HG03571 (cell line): Measurements from ENCODE around the gene PCGF3.

Source experiments
- ATAC-seq: cut with Tn5 transposase; IDR thresholded peaks from one replicate; pipeline ENCODE4 v1.9.1; 2021; ENCODE audit not compliant: unreplicated experiment

Gene PCGF3, protein sequence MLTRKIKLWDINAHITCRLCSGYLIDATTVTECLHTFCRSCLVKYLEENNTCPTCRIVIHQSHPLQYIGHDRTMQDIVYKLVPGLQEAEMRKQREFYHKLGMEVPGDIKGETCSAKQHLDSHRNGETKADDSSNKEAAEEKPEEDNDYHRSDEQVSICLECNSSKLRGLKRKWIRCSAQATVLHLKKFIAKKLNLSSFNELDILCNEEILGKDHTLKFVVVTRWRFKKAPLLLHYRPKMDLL

DNA sequence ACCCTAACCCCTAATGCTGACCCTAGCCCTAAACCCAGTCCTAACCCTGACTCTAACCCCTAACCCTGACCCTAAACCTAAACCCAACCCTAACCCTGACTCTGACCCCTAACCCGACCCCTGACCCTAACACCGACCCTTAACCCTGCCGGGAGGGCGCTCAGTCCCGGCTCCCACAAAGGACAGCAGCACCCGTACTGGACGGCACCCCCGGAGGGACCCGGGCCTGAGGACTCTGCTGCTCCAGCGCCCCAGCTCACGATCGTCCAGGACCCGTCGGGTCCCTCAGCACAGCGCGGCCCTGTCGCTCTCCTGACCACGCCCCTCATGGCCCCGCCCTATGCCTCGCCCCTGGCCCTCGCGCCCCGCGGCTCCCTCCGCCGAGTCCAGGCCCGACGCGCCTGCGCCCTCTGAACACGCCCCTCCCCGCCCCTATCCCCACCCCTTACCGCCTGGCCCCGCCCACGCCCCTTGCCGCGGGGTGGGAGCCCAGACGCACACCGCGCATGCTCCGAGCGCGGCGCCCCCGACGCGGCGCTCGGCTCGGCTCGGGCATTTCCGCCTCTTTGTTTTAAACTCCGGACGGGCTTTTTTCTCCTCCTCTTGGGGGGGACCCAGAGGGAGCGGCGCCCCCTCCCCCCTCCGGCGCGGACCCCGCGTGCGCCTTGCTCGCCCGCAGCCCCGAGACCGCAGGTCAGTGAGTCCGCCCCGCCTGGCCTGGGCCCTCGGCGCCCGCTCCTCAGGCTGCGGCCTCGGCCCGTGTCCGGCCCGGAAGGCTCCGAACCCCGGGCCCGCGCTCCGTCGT is at the start of gene PCGF3:
Gene PCGF3, plus strand, starts transcription at position 555 of the 805 bp plus-strand sequence. CDS start 27,849 bp downstream, outside the sequence.
- peak; percentile 82 for ATAC-seq

DNA sequence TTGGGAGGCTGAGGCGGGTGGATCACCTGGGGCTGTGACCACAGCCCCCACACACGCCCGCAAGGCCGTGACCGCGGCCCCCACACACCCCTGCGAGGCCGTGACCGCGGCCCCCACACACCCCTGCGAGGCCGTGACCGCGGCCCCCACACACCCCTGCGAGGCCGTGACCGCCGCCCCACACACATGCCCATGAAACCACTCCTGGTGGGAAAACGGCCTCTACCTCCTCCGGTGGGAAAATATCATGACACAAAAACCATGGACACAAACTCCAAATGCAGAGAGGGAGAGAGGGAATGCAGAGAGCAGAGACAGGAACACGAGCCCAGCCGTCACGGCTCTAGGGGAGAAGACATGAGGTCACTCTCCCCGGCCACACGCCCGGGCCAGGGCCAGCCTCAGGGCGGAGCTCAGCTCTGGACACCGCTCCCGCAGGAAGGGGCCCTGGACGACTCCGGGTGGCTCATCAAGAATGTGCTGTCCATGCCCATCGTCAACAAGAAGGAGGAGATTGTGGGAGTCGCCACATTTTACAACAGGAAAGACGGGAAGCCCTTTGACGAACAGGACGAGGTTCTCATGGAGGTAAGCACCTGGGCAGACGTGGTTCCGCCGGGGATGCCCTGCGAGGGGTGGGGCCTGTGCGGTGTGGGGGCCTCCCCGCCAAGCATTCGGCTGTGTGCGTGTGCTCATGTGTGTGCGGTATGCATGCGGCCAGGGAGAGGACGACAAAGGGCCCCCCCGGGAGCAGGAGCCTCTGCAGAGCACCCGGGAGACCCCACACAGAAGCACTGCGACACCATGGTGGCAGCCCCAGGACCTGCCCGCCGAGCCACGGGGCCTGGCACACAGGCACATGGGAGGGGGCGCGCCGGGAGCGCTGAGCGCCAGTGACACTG is 48.9 kb upstream of the PCGF3 start:
- no peak for ATAC-seq

DNA sequence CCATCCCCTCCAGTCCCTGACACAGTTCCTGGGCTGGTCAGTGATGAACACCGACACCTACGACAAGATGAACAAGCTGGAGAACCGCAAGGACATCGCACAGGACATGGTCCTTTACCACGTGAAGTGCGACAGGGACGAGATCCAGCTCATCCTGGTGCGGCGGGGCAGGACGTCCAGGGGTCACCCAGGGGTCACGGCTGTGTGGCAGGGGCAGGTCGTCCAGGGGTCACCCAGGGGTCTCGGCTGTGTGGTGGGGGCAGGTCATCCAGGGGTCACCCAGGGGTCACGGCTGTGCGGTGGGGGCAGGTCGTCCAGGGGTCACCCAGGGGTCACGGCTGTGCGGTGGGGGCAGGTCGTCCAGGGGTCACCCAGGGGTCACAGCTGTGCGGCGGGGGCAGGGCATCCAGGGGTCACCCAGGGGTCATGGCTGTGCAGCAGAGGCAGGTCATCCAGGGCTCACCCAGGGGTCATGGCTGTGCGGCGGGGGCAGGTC is 48.2 kb upstream of the PCGF3 start:
- no peak for ATAC-seq

DNA sequence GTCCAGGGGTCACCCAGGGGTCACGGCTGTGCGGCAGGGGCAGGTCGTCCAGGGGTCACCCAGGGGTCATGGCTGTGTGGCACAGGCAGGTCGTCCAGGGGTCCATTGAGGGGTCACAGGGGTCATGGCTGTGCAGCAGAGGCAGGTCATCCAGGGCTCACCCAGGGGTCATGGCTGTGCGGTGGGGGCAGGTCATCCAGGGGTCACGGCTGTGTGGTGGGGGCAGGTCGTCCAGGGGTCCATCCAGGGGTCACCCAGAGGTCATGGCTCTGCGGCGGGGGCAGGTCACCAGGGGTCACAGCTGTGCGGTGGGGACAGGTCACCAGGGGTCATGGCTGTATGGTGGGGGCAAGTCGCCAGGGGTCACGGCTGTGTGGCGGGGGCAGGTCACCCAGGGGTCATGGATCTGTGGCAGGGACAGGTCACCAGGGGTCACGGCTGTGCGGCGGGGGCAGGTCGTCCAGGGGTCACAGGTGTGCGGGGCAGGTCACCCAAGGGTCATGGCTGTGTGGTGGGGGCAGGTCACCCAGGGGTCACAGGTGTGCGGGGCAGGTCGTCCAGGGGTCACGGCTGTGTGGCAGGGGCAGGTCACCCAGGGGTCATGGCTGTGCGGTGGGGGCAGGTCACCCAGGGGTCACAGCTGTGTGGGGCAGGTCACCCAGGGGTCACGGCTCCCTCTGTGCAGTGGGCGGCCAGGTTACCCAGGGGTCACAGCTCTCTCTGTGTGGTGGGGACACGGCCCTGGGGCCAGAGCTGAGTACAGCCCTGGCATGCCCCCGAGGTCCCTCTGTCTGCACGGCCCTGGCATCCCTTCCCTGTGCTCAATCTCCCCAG is 47.6 kb upstream of the PCGF3 start:
- no peak for ATAC-seq

DNA sequence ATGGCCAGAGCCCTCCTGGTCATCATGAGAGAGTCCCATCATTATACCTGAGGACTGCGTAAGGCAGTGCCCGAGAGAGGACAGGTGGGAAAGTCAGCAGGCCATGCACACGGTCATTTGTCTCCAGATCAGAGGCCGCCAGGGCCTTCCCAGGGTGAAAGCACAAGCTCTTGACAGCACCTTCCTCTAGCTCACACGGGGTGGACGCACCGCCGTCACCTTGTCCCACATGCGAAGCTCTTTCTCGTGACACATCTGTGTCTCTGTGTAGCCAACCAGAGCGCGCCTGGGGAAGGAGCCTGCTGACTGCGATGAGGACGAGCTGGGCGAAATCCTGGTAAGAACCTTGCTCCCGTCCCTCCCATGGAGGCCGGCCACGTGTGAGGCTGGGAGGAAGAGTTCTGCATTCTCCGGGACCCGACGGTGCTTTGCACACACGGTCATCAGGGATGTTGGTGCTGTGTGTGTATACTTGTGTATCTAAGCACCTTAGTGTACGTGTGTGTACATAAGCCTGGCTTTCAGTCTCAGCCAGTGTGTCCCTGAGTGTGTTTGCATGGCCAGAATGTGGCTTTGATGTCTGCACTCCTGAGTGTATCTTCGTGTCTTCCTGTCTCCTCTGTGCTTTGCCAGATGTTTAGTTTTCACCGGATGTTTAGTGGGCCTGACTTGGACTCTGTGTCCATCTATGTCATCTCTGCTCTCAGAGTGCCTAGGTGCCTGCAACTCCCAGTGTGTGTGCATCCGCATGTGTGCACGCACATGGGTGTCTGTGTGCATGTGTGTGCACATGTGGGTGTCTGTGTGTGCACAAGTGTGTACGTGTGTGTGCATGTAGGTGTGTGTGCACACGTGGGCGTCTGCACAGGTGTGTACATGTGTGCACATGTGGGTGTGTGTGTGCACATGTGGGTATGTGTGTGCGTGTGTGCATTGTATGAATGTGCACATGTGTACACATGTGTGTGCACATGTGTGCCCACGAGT is 46.7 kb upstream of the PCGF3 start:
- no peak for ATAC-seq

DNA sequence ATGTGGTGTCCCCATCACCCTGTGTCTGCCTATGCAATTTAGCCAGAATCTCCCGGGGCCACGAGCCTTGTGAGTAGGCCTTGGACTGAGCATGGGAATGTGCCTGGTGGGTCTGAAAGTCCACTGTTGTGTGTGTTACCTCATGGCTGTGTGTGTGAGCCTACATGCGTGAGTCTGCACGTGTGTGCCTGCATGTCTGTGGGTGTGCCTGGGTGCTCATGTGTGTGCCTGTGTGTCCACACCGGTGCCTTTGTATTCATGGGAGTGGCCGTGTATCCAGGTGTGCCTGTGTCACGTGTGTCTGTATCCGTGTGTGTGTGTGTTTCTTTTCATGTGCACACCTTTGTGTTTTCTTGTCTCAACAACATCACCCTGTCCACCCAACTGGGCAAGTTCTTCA is 45.8 kb upstream of the PCGF3 start:
- ATAC-seq: no peak

DNA sequence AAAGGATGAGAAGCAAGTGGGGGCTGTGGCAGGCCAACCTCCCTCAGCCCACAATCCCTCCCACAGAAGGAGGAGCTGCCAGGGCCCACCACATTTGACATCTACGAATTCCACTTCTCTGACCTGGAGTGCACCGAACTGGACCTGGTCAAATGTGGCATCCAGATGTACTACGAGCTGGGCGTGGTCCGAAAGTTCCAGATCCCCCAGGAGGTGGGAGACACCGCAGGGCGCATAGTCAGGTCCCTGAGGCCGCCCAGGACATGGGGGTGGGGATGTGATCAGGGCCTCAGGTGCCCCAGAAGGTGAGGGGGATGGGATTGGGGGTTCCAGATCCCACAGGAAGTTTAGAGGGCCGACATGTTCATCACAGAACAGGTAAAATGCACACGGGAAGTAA is 45.2 kb upstream of the PCGF3 start:
- no peak for ATAC-seq

DNA sequence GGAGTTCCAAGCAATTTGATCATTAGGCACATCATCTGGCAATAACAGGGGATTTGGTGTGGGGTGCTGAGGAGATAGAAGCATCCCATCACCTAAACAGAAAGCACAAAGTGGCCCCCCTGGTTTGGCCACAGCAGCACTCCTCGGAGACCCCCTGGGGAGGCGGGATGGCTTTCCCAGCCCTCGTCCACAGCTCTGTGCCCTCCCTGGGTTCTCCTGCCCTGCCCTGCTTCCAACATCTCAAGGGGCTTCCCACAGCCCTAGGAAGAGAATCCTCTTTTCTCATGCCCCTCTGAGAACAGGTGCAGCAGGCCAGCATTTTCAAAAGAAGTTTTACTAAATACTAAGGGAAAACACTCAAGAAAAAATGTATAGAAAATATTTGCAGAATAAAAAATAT is 44.4 kb upstream of the PCGF3 start:
- ATAC-seq: no peak

DNA sequence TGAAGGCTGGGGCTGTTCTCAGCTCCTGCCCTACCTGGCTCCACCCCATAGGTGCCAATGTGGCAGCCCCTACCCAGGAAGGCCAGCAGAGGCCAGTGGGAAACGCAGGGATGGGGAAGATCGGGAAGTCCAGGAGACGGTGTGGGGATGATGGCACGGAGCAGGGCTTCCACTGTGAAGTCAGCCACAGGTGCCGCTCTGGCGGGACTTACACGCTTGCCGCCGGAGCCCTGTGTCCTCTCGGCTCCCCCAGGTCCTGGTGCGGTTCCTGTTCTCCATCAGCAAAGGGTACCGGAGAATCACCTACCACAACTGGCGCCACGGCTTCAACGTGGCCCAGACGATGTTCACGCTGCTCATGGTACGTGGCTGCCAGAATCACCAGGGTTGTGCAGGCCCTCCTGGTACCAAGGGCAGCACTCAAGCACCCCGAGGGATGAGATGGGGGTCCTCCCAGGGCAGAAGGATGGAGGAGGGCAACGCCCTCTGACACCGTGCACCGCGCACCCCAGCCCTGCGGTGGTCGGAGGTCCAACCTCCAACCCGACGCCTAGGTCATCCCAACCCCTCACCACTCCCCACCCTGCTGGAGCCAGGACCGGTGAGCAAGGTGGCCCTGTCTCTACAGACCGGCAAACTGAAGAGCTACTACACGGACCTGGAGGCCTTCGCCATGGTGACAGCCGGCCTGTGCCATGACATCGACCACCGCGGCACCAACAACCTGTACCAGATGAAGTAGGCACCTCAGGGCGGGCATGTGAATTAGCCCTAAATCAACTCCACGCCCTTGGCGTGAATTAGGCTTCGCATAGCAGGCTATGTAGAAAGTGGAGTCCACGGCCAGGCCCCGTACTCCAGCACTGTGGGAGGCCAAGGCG is 43.5 kb upstream of the PCGF3 start:
- no peak for ATAC-seq

DNA sequence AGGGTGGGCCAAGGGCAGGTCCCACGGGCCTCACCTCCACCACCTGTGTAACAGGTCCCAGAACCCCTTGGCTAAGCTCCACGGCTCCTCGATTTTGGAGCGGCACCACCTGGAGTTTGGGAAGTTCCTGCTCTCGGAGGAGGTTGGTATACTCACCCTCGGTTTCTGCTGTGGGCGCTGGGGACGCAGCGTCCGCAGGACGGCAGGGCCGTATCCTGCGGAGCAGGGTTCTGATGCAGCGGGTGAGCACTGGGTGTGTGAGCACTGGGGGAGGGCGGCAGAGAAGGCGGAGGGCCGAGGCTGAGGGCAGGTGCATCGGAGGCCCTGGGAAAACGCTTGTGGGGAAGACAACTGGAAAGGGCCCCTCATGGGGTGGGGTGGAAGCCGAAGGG is 42.6 kb upstream of the PCGF3 start:
- no peak for ATAC-seq

DNA sequence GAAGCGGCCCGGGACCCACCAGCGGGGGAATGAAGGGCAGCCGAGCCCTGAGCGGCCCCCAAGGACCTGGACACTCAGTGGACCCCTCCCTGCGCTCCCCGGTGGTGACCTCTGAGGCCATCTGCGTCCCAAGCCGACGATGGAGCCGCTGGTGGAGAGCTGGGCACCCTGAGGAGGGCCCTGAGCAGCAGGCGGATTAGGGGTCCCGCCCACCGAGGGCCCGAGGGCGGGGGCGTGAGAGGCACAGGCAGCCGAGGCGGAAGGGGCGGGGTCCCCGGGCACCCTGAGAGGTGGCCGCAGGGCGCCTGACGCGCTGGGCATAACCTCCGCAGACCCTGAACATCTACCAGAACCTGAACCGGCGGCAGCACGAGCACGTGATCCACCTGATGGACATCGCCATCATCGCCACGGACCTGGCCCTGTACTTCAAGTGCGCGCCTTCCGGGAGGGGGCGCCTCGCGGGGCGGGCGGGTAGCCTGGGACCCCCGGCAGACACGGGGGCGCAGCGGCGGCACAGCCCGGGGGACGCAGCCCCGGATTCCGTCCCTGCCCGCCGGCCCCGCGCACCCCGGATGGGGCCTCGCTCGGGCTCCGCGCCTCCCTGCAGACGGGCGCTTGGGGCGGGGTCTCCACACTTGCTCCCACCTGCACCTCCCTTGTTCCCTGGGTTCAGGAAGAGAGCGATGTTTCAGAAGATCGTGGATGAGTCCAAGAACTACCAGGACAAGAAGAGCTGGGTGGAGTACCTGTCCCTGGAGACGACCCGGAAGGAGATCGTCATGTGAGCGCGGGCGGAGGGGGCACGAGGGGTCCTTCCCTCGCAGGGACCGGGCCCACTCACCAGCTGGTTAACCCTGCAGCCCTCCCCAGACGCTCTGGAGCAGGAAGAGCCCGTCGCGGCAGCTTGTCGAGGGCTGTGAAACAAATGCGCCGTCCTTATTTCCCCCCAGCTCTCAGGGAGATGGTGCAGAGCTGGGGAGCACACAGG is 41.9 kb upstream of the PCGF3 start:
- peak; percentile 70 for ATAC-seq

DNA sequence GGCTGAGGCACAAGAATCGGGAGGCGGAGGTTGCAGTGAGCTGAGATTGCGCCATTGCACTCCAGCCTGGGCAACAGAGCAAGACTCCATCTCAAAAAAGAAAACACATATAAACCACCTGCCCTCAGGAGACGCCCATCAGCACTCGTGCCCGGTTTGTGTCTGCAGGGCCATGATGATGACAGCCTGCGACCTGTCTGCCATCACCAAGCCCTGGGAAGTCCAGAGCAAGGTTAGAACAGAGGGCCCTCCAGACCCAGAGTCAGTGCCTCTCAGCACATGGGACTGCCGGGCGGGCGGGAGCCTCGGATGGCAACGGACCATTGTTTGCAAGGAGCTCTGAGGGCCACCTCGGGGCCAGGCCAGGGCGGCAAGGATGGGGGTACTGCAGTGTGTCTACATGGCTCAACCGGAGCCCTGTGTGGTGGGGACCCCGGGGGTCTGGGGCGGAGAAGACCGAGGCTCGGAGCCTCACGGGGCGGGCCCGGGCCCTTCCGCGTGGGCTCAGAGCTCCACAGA is 40.9 kb upstream of the PCGF3 start:
- ATAC-seq: no peak

DNA sequence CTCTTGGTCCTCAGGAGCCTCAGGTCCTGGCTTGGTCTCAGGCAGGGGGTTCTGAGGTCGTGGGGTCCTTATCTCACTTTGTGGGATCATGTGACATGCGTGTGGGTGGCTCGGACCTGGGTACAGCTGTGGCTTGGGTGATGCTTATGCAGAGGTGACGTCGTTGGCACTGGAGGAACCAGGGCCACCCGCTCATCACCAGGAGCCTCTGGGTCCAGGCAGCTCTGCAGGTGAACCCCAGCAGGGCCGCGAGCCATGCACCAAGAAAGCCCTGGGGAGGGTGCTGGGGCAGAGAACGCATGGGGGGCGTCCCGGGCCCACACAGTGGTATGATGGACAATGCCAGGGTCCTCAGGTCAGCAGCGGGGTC is 40.3 kb upstream of the PCGF3 start:
- no peak for ATAC-seq

DNA sequence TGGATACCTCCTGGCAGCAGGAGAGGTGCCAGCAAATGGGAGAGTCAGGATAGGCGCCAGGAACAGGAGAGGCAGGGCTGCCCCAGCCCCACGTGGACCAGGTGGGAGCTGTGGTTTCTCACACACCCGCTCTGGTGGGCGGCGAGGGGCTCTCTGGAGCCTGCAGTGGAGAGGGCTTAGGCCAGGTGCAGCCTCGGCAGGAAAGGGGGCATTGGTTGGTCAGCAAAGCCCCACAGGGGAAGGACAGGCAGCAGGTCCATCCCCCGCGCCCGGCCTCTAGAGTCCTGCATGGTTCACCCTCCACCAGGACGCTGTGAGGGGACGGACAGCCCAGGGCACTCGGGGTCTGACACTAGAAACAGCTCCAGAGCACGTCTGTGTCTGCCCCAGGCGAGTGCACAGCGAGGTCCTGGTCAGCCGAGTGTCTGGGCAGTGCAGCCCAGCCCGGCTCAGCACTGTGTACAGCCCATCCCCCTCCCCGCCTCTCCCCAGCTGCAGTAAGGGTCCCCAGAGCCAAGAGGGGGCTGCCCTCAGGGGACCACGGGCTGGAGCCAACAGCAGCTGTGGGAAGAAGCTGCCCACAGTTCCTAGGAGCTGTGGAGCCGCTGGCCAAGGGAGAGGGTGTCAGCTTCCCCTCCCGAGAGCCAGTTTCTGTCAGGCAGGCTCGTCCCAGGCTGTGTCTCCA is 39.7 kb upstream of the PCGF3 start:
- no peak for ATAC-seq

DNA sequence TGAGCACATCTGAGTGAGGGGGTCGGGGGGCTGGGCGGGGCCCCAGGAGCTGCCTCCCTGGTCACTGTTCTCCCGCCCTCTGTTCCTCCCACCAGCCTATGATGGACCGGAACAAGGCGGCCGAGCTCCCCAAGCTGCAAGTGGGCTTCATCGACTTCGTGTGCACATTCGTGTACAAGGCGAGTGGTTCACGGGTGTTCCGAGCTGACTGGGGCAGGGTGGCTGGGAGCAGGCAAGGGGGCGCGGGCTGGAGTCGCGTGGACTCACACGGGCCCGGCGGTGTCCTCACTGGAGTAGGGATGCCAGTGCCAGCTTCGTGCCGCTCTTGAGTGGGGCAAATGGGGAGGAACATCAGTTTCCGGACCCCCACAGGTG is 39.2 kb upstream of the PCGF3 start:
- ATAC-seq: no peak

DNA sequence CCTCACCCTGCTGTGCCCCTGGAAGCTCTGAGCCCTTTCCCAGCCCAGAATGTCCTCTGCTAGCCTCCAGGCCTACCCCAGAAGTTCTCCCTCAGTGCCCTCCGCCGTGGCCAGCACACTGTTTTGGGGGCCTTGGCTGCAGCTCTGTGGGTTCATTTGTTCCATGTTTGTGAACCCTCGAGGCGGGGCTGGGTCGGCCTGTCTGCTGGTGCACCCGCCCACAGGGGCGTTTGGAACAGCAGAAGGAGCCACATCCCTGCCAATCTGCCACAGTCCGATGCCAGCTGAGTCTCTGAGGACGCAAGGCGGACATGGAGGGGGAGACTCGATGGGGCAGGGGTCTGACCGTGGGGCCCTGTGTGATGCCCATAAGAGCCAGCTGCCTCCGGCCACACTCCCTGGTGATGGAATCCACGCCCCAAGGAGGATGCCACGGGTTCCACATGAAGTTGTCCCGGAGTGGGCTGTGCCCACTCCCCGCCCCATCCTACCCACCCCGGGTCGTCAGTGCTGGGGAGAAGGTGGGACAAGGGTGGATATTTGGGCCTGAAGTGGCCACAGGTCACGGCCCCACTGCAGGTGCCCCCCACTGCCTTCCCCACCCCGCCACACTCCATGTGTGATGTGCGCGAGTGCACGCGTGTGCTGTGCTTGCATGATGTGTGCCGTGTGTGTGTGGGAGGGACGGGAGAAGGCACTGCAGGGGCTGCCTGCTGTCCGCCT is 38.6 kb upstream of the PCGF3 start:
- no peak for ATAC-seq
